HUES6 (cell line): ENCODE measurements around the gene ASIC1.

Source experiments
- H3K27ac ChIP-seq: 2 replicates; pipeline ENCODE4 v1.7.0; 2013; ENCODE audit warnings: low read depth, mild to moderate bottlenecking, low read length, inconsistent platforms
- H3K27me3 ChIP-seq: 2 replicates; pipeline ENCODE4 v1.6.1; 2013; ENCODE audit warnings: low read length; ENCODE audit not compliant: control insufficient read depth, insufficient read depth
- H3K36me3 ChIP-seq: 2 replicates; pipeline ENCODE4 v1.6.1; 2013; ENCODE audit warnings: low read length; ENCODE audit not compliant: control insufficient read depth, insufficient read depth
- H3K4me1 ChIP-seq: 2 replicates; pipeline ENCODE4 v1.6.1; 2013; ENCODE audit warnings: low read length; ENCODE audit not compliant: control insufficient read depth, insufficient read depth
- H3K4me3 ChIP-seq: 2 replicates; pipeline ENCODE4 v1.5.1; 2013; ENCODE audit warnings: low read depth, low read length
- H3K9ac ChIP-seq: one replicate; pipeline ENCODE4 v1.6.1; 2013; ENCODE audit warnings: mild to moderate bottlenecking, low read length
- H3K9me3 ChIP-seq: 2 replicates; pipeline ENCODE4 v1.6.1; 2013; ENCODE audit warnings: low read depth, low read length; ENCODE audit not compliant: control insufficient read depth, insufficient read depth

Gene ASIC1

GRCh38 chr12:50052544-50052943 is 4.9 kb upstream of the ASIC1 start:
- no peaks in the 10 kb centered on the region for H3K9me3 ChIP-seq
- no peak overlapping the region for H3K4me3 ChIP-seq
- peaks cover 93% of the 10 kb centered on the region for H3K27me3 ChIP-seq
- peaks cover 30% of the 10 kb centered on the region for H3K4me1 ChIP-seq
- no peak overlapping the region for H3K27ac ChIP-seq
- H3K9ac ChIP-seq, result no peak overlapping the region
- H3K36me3 ChIP-seq, result no peaks in the 10 kb centered on the region

- Histone ChIP-seq H3K27ac (no peak overlapping the region), H3K4me1 (peaks cover 30% of the 10 kb centered on the region), H3K27me3 (peaks cover 93% of the 10 kb centered on the region), H3K9me3 (no peaks in the 10 kb centered on the region), H3K36me3 (no peaks in the 10 kb centered on the region), H3K4me3 (no peak overlapping the region), H3K9ac (no peak overlapping the region)
Observed at GRCh38 chr12:50052964-50053363, 4.4 kb upstream of the ASIC1 start.

GRCh38 chr12:50053583-50053982 is 3.8 kb upstream of the ASIC1 start:
- no peak overlapping the region for H3K4me3 ChIP-seq
- no peak overlapping the region for H3K27ac ChIP-seq
- H3K36me3 ChIP-seq, result no peaks in the 10 kb centered on the region
- peaks cover 30% of the 10 kb centered on the region for H3K4me1 ChIP-seq
- H3K9ac ChIP-seq, result no peak overlapping the region
- peaks cover 93% of the 10 kb centered on the region for H3K27me3 ChIP-seq
- H3K9me3 ChIP-seq, result no peaks in the 10 kb centered on the region

- peak overlapping the region; percentile 83 for H3K4me3 ChIP-seq
Observed at GRCh38 chr12:50055831-50056638, 1.4 kb upstream of the ASIC1 start.

GRCh38 chr12:50056639-50056976 is 788 bp upstream of the ASIC1 start:
- H3K9me3 ChIP-seq, result no peaks in the 10 kb centered on the region
- H3K27me3 ChIP-seq, result peaks cover 98% of the 10 kb centered on the region
- peak overlapping the region; percentile 83 for H3K4me3 ChIP-seq
- H3K36me3 ChIP-seq, result no peaks in the 10 kb centered on the region
- peak overlapping the region; percentile 4 for H3K9ac ChIP-seq
- peaks cover 16% of the 10 kb centered on the region for H3K4me1 ChIP-seq
- H3K27ac ChIP-seq, result no peak overlapping the region

More at GRCh38 chr12:50055831-50056638, 1.4 kb upstream of the ASIC1 start:
- no peak overlapping the region for H3K27ac ChIP-seq
- no peaks in the 10 kb centered on the region for H3K36me3 ChIP-seq
- no peak overlapping the region for H3K9ac ChIP-seq
- H3K4me1 ChIP-seq, result peaks cover 22% of the 10 kb centered on the region
- H3K9me3 ChIP-seq, result no peaks in the 10 kb centered on the region
- H3K27me3 ChIP-seq, result peaks cover 98% of the 10 kb centered on the region

GRCh38 chr12:50057896-50058670 is 687 bp downstream of the ASIC1 start:
- Histone ChIP-seq H3K27me3 (peaks cover 98% of the 10 kb centered on the region), H3K9ac (peak overlapping the region; percentile 33), H3K27ac (no peak overlapping the region), H3K36me3 (no peaks in the 10 kb centered on the region), H3K4me1 (peaks cover 14% of the 10 kb centered on the region), H3K4me3 (peak overlapping the region; percentile 83), H3K9me3 (no peaks in the 10 kb centered on the region)

GRCh38 chr12:50058743-50059312 is 1.4 kb downstream of the ASIC1 start:
- no peak overlapping the region for H3K4me3 ChIP-seq
- H3K9ac ChIP-seq, result no peak overlapping the region
- peaks cover 14% of the 10 kb centered on the region for H3K4me1 ChIP-seq
- H3K27ac ChIP-seq, result no peak overlapping the region
- H3K9me3 ChIP-seq, result no peaks in the 10 kb centered on the region
- H3K36me3 ChIP-seq, result no peaks in the 10 kb centered on the region
- peaks cover 98% of the 10 kb centered on the region for H3K27me3 ChIP-seq

GRCh38 chr12:50059440-50060119 is 2.2 kb downstream of the ASIC1 start:
- peaks cover 99% of the 10 kb centered on the region for H3K27me3 ChIP-seq
- peaks cover 14% of the 10 kb centered on the region for H3K4me1 ChIP-seq
- no peaks in the 10 kb centered on the region for H3K36me3 ChIP-seq
- H3K4me3 ChIP-seq, result no peak overlapping the region
- no peak overlapping the region for H3K9ac ChIP-seq
- H3K27ac ChIP-seq, result no peak overlapping the region
- H3K9me3 ChIP-seq, result no peaks in the 10 kb centered on the region

GRCh38 chr12:50060120-50060468 is 2.7 kb downstream of the ASIC1 start:
- H3K9me3 ChIP-seq, result no peaks in the 10 kb centered on the region
- H3K36me3 ChIP-seq, result no peaks in the 10 kb centered on the region
- peaks cover 14% of the 10 kb centered on the region for H3K4me1 ChIP-seq
- peaks cover 98% of the 10 kb centered on the region for H3K27me3 ChIP-seq
- H3K4me3 ChIP-seq, result no peak overlapping the region
- H3K27ac ChIP-seq, result no peak overlapping the region
- no peak overlapping the region for H3K9ac ChIP-seq

GRCh38 chr12:50061171-50061570 is 3.8 kb downstream of the ASIC1 start:
- H3K9me3 ChIP-seq, result no peaks in the 10 kb centered on the region
- no peak overlapping the region for H3K27ac ChIP-seq
- H3K4me1 ChIP-seq, result peaks cover 11% of the 10 kb centered on the region
- H3K4me3 ChIP-seq, result no peak overlapping the region
- peaks cover 93% of the 10 kb centered on the region for H3K27me3 ChIP-seq
- H3K9ac ChIP-seq, result no peak overlapping the region
- no peaks in the 10 kb centered on the region for H3K36me3 ChIP-seq
